IMR-90 (cell line): Measurements from ENCODE around the gene FHDC1. TPM values are rescaled to one million over a fixed set of nuclear protein-coding genes. Genes with fewer than 3 reads are reported as not detected.

Source experiments
- ATAC-seq: fragments of 200-7000 bp; cut with Tn5 transposase; 2 replicates; pipeline ENCODE4 v1.9.1; 2020; ENCODE audit warnings: low read depth, mild to moderate bottlenecking, moderate library complexity
- BruUV-seq: library from RNA; stranded (reverse); fragments of 400-500 nt; replicated peaks from 2 replicates; lab custom pipeline; 2021; lab: Mats Ljungman, UMichigan
- CTCF ChIA-PET: fragments of 300-600 bp; formaldehyde crosslinking; extraction: SDS; loops from one replicate; lab custom pipeline; 2021; ENCODE audit warnings: antibody characterized with exemption; lab: Yijun Ruan, JAX
- POLR2A ChIA-PET: fragments of 300-600 bp; sonication (Branson Sonifier 250); formaldehyde crosslinking; loops from one replicate; lab custom pipeline; 2022; ENCODE audit warnings: antibody characterized with exemption; ENCODE audit not compliant: unreplicated experiment; lab: Charles Lee
- DNase-seq: peaks from one replicate; pipeline ENCODE4 v3.0.0; 2013
- H2AFZ ChIP-seq: replicated peaks from 2 replicates; pipeline ENCODE3; 2013; ENCODE audit warnings: low read length, mild to moderate bottlenecking; ENCODE audit not compliant: poor library complexity
- H2AK5ac ChIP-seq: 2 replicates; pipeline ENCODE4 v1.6.1; 2013; ENCODE audit warnings: low read depth, low read length, inconsistent platforms
- H2AK9ac ChIP-seq: replicated peaks from 2 replicates; pipeline ENCODE3; 2013; ENCODE audit warnings: mild to moderate bottlenecking, low read depth, low read length, moderate library complexity; ENCODE audit not compliant: poor library complexity
- H2BK120ac ChIP-seq: 2 replicates; pipeline ENCODE4 v1.6.1; 2013; ENCODE audit warnings: low read depth, low read length, inconsistent platforms
- H2BK15ac ChIP-seq: 3 replicates; pipeline ENCODE4 v1.6.1; 2013; ENCODE audit warnings: low read depth, low read length, inconsistent platforms
- H2BK20ac ChIP-seq: 2 replicates; pipeline ENCODE4 v1.6.1; 2013; ENCODE audit warnings: low read depth, mild to moderate bottlenecking, inconsistent platforms, low read length, moderate library complexity
- H2BK5ac ChIP-seq: 2 replicates; pipeline ENCODE4 v1.6.1; 2013; ENCODE audit warnings: mild to moderate bottlenecking, low read depth, low read length, inconsistent platforms; ENCODE audit not compliant: poor library complexity, severe bottlenecking
- H3K14ac ChIP-seq: replicated peaks from 2 replicates; pipeline ENCODE4 v1.6.1; 2013; ENCODE audit warnings: low read depth, low read length, inconsistent platforms
- H3K18ac ChIP-seq: 2 replicates; pipeline ENCODE4 v1.6.1; 2013; ENCODE audit warnings: low read depth, low read length, control low read depth
- H3K23ac ChIP-seq: 2 replicates; pipeline ENCODE4 v1.6.1; 2013; ENCODE audit warnings: low read depth, low read length, inconsistent platforms
- H3K27ac ChIP-seq: 2 replicates; pipeline ENCODE4 v1.5.1; 2013; ENCODE audit warnings: mild to moderate bottlenecking, control low read depth, low read length; ENCODE audit not compliant: insufficient read depth
- H3K27me3 ChIP-seq: 2 replicates; pipeline ENCODE4 v1.6.1; 2013; ENCODE audit warnings: low read length; ENCODE audit not compliant: control insufficient read depth, insufficient read depth
- H3K36me3 ChIP-seq: 2 replicates; pipeline ENCODE4 v1.6.1; 2013; ENCODE audit warnings: low read length, mixed read lengths; ENCODE audit not compliant: control insufficient read depth, insufficient read depth
- H3K4ac ChIP-seq: 2 replicates; pipeline ENCODE4 v1.6.1; 2013; ENCODE audit warnings: low read depth, low read length, inconsistent platforms
- H3K4me1 ChIP-seq: 2 replicates; pipeline ENCODE4 v1.6.1; 2013; ENCODE audit warnings: low read length, mixed read lengths; ENCODE audit not compliant: control insufficient read depth, insufficient read depth
- H3K4me2 ChIP-seq: 2 replicates; pipeline ENCODE4 v1.6.1; 2013; ENCODE audit warnings: low read depth, mild to moderate bottlenecking, control low read depth, low read length, moderate library complexity
- H3K4me3 ChIP-seq: 2 replicates; pipeline ENCODE4 v1.5.1; 2013; ENCODE audit warnings: low read depth, mild to moderate bottlenecking, control low read depth, low read length, moderate library complexity; ENCODE audit not compliant: insufficient read depth
- H3K56ac ChIP-seq: 2 replicates; pipeline ENCODE4 v1.6.1; 2013; ENCODE audit warnings: low read length, inconsistent platforms; ENCODE audit not compliant: insufficient read depth; ENCODE audit errors: extremely low read depth
- H3K79me1 ChIP-seq, 2 experiments: 2 replicates each; pipeline ENCODE4 v1.6.1; 2013; ENCODE audit warnings: low read length in 2 of 2, inconsistent platforms in 1 of 2, low read depth in 1 of 2
- H3K9ac ChIP-seq: 2 replicates; pipeline ENCODE4 v1.6.1; 2013; ENCODE audit warnings: low read depth, low read length, control low read depth
- H3K9me1 ChIP-seq: 2 replicates; pipeline ENCODE4 v1.6.1; 2013; ENCODE audit warnings: low read length, inconsistent platforms; ENCODE audit not compliant: insufficient read depth
- H3K9me3 ChIP-seq: 2 replicates; pipeline ENCODE4 v1.6.1; 2013; ENCODE audit warnings: low read length; ENCODE audit not compliant: control insufficient read depth, insufficient read depth
- H4K20me1 ChIP-seq: 2 replicates; pipeline ENCODE4 v1.6.1; 2013; ENCODE audit warnings: low read length, inconsistent platforms; ENCODE audit not compliant: insufficient read depth
- H4K5ac ChIP-seq: 2 replicates; pipeline ENCODE4 v1.6.1; 2013; ENCODE audit warnings: mild to moderate bottlenecking, low read depth, low read length, control low read depth
- H4K8ac ChIP-seq, 2 experiments: 2 replicates each; pipeline ENCODE4 v1.6.1; 2013; ENCODE audit warnings: low read depth in 2 of 2, low read length in 2 of 2, control low read depth in 1 of 2, inconsistent platforms in 1 of 2
- H4K91ac ChIP-seq: 2 replicates; pipeline ENCODE4 v1.6.1; 2013; ENCODE audit warnings: low read depth, low read length, inconsistent platforms; ENCODE audit not compliant: insufficient read depth
- BHLHE40 ChIP-seq: fragments of 150-350 bp; IDR thresholded peaks from 2 replicates; pipeline ENCODE4 v1.6.1; 2016; ENCODE audit warnings: mild to moderate bottlenecking, low read depth, low read length
- MAZ ChIP-seq: IDR thresholded peaks from 2 replicates; pipeline ENCODE4 v1.6.1; 2012; ENCODE audit warnings: low read depth, mild to moderate bottlenecking, low read length, improper control_type of control experiment, moderate library complexity, borderline replicate concordance
- SMC3 ChIP-seq: fragments of 150-350 bp; IDR thresholded peaks from 2 replicates; pipeline ENCODE4 v1.6.1; 2016; ENCODE audit warnings: low read depth, mild to moderate bottlenecking, antibody characterized with exemption, low read length, moderate library complexity
- USF2 ChIP-seq: fragments of 150-350 bp; IDR thresholded peaks from 2 replicates; pipeline ENCODE4 v1.6.1; 2017; ENCODE audit warnings: mild to moderate bottlenecking, antibody characterized with exemption, low read length, low read depth
- WGBS, 2 experiments: methylation state at CpG; one replicate each; pipeline versions ENCODE4 v1.1.5 to v1.1.7; 2013; ENCODE audit warnings: missing lambda C conversion rate in 2 of 2; ENCODE audit not compliant: insufficient read length in 1 of 2; ENCODE audit errors: extremely low coverage in 2 of 2; 5-methylcytosine and 5-hydroxymethylcytosine counted together
- dilution Hi-C: fragments of 300-500 bp; cut with HindIII; formaldehyde crosslinking; loops from one replicate; pipeline ENCODE4 v1.14.3; 2018; ENCODE audit warnings: low sequenced_read_pairs; ENCODE audit not compliant: unreplicated experiment
- in situ Hi-C: fragments of 300-500 bp; cut with MboI; formaldehyde crosslinking; loops from 3 replicates; pipeline ENCODE4 v1.14.3; 2019; ENCODE audit warnings: low sequenced_read_pairs, inconsistent platforms, mixed read lengths
- intact Hi-C: fragments of 100-400 bp; cut with micrococcal nuclease; formaldehyde crosslinking; loops from 2 replicates; pipeline ENCODE4 v1.10.0; 2022
- polyA plus RNA-seq, 3 experiments: library from polyadenylated mRNA; depleted of rRNA; stranded (reverse); fragments of >200 nt; gene quantifications; 2 replicates each; pipeline ENCODE4 v1.2.3, GENCODE V29; 2012; ENCODE audit warnings: low replicate concordance in 1 of 3
- total RNA-seq: library from RNA; depleted of rRNA; stranded (reverse); fragments of >200 nt; gene quantifications from 2 replicates; pipeline ENCODE4 v1.2.3, GENCODE V29; 2012

Gene FHDC1
- total and polyA plus RNA-seq, 2 of the 4 experiments (the other 2 are of a cell fraction): under 0.01 to 0.09 TPM

- H2BK5ac ChIP-seq: no peak overlapping the region
- H3K4me1 ChIP-seq: no peaks in the 10 kb centered on the region
Observed at GRCh38 chr4:153016592-153016991, 80.5 kb downstream of the FHDC1 start.

More at GRCh38 chr4:153016592-153016991, 80.5 kb downstream of the FHDC1 start:
- Histone ChIP-seq H3K56ac (no peak overlapping the region), H2BK120ac (no peak overlapping the region), H3K23ac (no peak overlapping the region), H3K18ac (no peak overlapping the region), H4K8ac (no peak overlapping the region), H2AK9ac (no peak overlapping the region), H3K14ac (no peak overlapping the region), H3K9me3 (no peaks in the 10 kb centered on the region), H2BK15ac (no peak overlapping the region), H3K4ac (no peak overlapping the region), H4K5ac (no peak overlapping the region), H3K27me3 (peaks cover 9% of the 10 kb centered on the region), H3K27ac (no peak overlapping the region), H3K9me1 (no peaks in the 10 kb centered on the region), H2AK5ac (no peak overlapping the region), H2AFZ (no peak overlapping the region), H3K9ac (no peak overlapping the region), H3K4me3 (no peak overlapping the region), H3K79me1 (no peaks in the 10 kb centered on the region), H3K4me2 (no peak overlapping the region), H4K20me1 (no peaks in the 10 kb centered on the region), H4K91ac (no peak overlapping the region), H3K36me3 (no peaks in the 10 kb centered on the region), H2BK20ac (no peak overlapping the region)
- TF ChIP-seq SMC3 (no peak), USF2 (no peak), MAZ (no peak), BHLHE40 (no peak)
- DNase-seq: no peak
- WGBS, 2 experiments: no CpG with 5 or more reads among the region's 4 CpGs
- intact Hi-C loops (no loop called here), in situ Hi-C loops (no loop called here), dilution Hi-C loops (no loop called here)
- BruUV-seq: no TSS peak
- ATAC-seq: no peak
- CTCF ChIA-PET: no interaction called here
- POLR2A ChIA-PET: no interaction called here
